GM12872 (cell line): ENCODE results near the gene OSCP1.

Experiments
- CTCF ChIP-seq: IDR thresholded peaks from 3 replicates; pipeline ENCODE4 v1.5.1; 2011; ENCODE audit warnings: low read depth, mild to moderate bottlenecking, low read length, moderate library complexity; ENCODE audit not compliant: insufficient read depth

Gene OSCP1

GRCh38 chr1:36436821-36437220, 13.4 kb downstream of the OSCP1 start:
- TF ChIP-seq CTCF = no peak

DNA sequence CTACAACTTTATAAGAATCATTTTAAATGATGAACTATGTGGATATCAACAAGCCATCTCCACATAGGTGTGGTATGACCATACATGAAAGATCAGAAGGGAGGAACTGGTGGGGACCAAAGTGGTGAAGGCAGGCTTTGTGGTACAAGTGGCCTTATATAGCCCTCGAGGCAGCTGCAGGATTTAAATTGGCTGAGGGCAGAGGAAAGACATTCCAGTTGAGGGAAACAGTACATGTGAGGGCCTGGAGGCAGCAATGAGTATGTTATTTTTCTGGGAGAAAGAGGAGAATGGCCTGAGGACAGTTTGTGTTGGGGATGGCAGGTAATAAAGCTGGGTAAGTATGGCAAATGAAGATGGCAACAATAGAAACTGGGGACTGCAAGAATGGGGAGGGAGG, 17.1 kb downstream of the OSCP1 start:
- no peak for TF ChIP-seq CTCF

DNA sequence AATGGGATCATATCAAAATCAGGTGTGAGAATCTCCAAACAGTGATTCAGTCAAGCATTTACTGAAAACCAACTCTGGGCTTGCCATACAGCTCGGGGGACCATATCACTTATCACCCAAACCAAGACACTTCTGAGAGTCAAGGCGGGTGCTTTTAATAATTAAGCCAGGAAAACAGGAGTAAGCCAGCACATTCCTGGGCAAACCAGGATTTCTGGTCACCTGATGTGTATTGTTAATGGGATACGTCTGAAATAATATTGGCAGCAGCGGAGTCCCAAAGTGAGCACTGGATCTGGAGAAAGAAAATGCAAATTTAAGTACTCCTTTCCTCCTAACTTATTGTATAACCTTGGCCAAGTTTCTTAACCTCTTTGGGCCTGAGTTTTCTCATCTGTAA, 17.6 kb downstream of the OSCP1 start:
- no peak for TF ChIP-seq CTCF

- no peak for TF ChIP-seq CTCF
These were observed 24.5 kb downstream of the OSCP1 start for GRCh38 chr1:36425791-36426190.

- no peak for TF ChIP-seq CTCF
These were observed 28.6 kb downstream of the OSCP1 start for GRCh38 chr1:36421649-36422048.

GRCh38 chr1:36420836-36421317, 29.4 kb downstream of the OSCP1 start:
- peak; percentile 99 for TF ChIP-seq CTCF

DNA sequence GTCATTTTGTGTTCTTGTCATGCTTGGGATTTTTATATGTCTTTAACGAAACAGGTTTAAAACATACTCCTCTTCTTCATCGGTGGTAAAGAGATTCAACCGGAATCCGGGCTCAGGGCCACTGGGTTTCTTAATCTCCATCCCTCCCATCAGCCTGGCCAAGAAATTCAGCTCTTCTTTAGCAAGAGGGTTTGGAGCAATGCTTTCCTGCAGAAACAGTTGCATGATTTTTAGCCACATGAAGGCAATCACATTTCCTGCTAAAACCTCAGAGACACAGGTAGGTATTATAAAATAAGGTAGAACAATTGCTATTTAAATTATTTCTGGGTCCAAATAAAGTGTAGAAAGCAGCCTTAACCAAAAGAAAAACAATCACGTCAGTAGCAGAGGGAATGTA, 29.8 kb downstream of the OSCP1 start:
- no peak for TF ChIP-seq CTCF

- TF ChIP-seq CTCF = no peak
These were observed 30.7 kb downstream of the OSCP1 start for GRCh38 chr1:36419569-36419968.
